NCI-H2196 treated with DMSO at 0.1 percent for 48 hours (cell line): Measurements from ENCODE around the gene FTO.

Source experiments
- DNase-seq: peaks from one replicate; lab custom pipeline; 2025; ENCODE audit not compliant: unreplicated experiment; lab: John Stamatoyannopoulos, UW

Gene FTO

GRCh38 chr16:54112451-54113206 is 408.7 kb downstream of the FTO start:
- DNase-seq = no peak

- no peak for DNase-seq
Measured at GRCh38 chr16:54115558-54115957, 411.6 kb downstream of the FTO start.

GRCh38 chr16:54116124-54116655 is 412.2 kb downstream of the FTO start:
- no peak for DNase-seq

GRCh38 chr16:54118846-54119245 is 414.9 kb downstream of the FTO start:
- no peak for DNase-seq

- no peak for DNase-seq
Measured at GRCh38 chr16:54120846-54121480, 417.0 kb downstream of the FTO start.

- DNase-seq = no peak
Measured at GRCh38 chr16:54121539-54122295, 417.8 kb downstream of the FTO start.

GRCh38 chr16:54123766-54124165 is 419.8 kb downstream of the FTO start:
- DNase-seq = no peak

GRCh38 chr16:54125751-54126655 is 422.0 kb downstream of the FTO start:
- no peak for DNase-seq

- no peak for DNase-seq
Measured at GRCh38 chr16:54126907-54127306, 423.0 kb downstream of the FTO start.

- DNase-seq = no peak
Measured at GRCh38 chr16:54128629-54129234, 424.8 kb downstream of the FTO start.

GRCh38 chr16:54129810-54130209 is 425.9 kb downstream of the FTO start:
- DNase-seq = no peak

GRCh38 chr16:54135361-54136275 is 431.7 kb downstream of the FTO start:
- no peak for DNase-seq

- no peak for DNase-seq
Measured at GRCh38 chr16:54136276-54136625, 432.3 kb downstream of the FTO start.

- no peak for DNase-seq
Measured at GRCh38 chr16:54140057-54140787, 436.3 kb downstream of the FTO start.

- no peak for DNase-seq
Measured at GRCh38 chr16:54140788-54141136, 436.8 kb downstream of the FTO start.

GRCh38 chr16:54142787-54143186 is 438.8 kb downstream of the FTO start:
- no peak for DNase-seq

GRCh38 chr16:54143410-54143809 is 439.5 kb downstream of the FTO start:
- DNase-seq = no peak

- no peak for DNase-seq
Measured at GRCh38 chr16:54143934-54144571, 440.1 kb downstream of the FTO start.
